GM18519 (cell line): ENCODE data around the gene MDP1.
"Not testable (repeated sequence)": the region's sequence is repeated elsewhere in the genome, so short reads cannot be mapped to it uniquely, and the experiment has no call there.

Experiments used
- ATAC-seq: cut with Tn5 transposase; IDR thresholded peaks from one replicate; pipeline ENCODE4 v1.9.1; 2021; ENCODE audit warnings: mild to moderate bottlenecking, moderate library complexity; ENCODE audit not compliant: unreplicated experiment, low FRiP score

MDP1 gene

GRCh38 chr14:24252289-24253124, 36.6 kb upstream of the MDP1 start:
- ATAC-seq: no peak

- no peak for ATAC-seq
These were observed 36.0 kb upstream of the MDP1 start for GRCh38 chr14:24251880-24252288.

GRCh38 chr14:24250354-24250753, 34.5 kb upstream of the MDP1 start:
- ATAC-seq: no peak

- ATAC-seq: no peak
These were observed 33.6 kb upstream of the MDP1 start for GRCh38 chr14:24249230-24250021.

- ATAC-seq: no peak
These were observed 31.6 kb upstream of the MDP1 start for GRCh38 chr14:24247422-24247821.

GRCh38 chr14:24246765-24247212, 30.9 kb upstream of the MDP1 start:
- ATAC-seq: no peak

- not testable (repeated sequence) for ATAC-seq
These were observed 29.5 kb upstream of the MDP1 start for GRCh38 chr14:24245350-24245749.

GRCh38 chr14:24243336-24243836, 27.5 kb upstream of the MDP1 start:
- ATAC-seq: no peak

- peak; percentile 59 for ATAC-seq
These were observed 26.1 kb upstream of the MDP1 start for GRCh38 chr14:24241829-24242443.

- ATAC-seq: no peak
These were observed 24.4 kb upstream of the MDP1 start for GRCh38 chr14:24240110-24240918.

GRCh38 chr14:24238527-24239037, 22.7 kb upstream of the MDP1 start:
- no peak for ATAC-seq

GRCh38 chr14:24238123-24238522, 22.3 kb upstream of the MDP1 start:
- ATAC-seq: no peak

GRCh38 chr14:24237463-24237955, 21.6 kb upstream of the MDP1 start:
- ATAC-seq: no peak

GRCh38 chr14:24236689-24237462, 21.0 kb upstream of the MDP1 start:
- no peak for ATAC-seq

GRCh38 chr14:24235804-24236688, 20.2 kb upstream of the MDP1 start:
- ATAC-seq: no peak

- no peak for ATAC-seq
These were observed 18.5 kb upstream of the MDP1 start for GRCh38 chr14:24234095-24235005.

GRCh38 chr14:24233538-24233866, 17.6 kb upstream of the MDP1 start:
- ATAC-seq: no peak
